H7 (cell line): ENCODE results near the gene MRPS7. TPM values are rescaled to one million over a fixed set of nuclear protein-coding genes. Genes with fewer than 3 reads are reported as not detected.
A peak's percentile ranks its signal among the peaks of the same experiment; 100 is the strongest.
"Not testable (repeated sequence)": the region's sequence is repeated elsewhere in the genome, so short reads cannot be mapped to it uniquely, and the experiment has no call there.

Experiments
- DNase-seq: peaks from one replicate; pipeline ENCODE4 v3.0.0; 2012
- H3K27me3 ChIP-seq: 2 replicates; pipeline ENCODE4 v1.6.0; 2011; ENCODE audit warnings: mild to moderate bottlenecking, low read length; ENCODE audit not compliant: control insufficient read depth, insufficient read depth
- H3K36me3 ChIP-seq: replicated peaks from 2 replicates; pipeline ENCODE4 v1.5.1; 2011; ENCODE audit warnings: low read length; ENCODE audit not compliant: control insufficient read depth, insufficient read depth
- H3K4me3 ChIP-seq: 2 replicates; pipeline ENCODE4 v1.5.1; 2011; ENCODE audit warnings: low read depth, mild to moderate bottlenecking, control low read depth, low read length, moderate library complexity; ENCODE audit not compliant: insufficient read depth
- total RNA-seq: library from RNA; depleted of rRNA; stranded (reverse); fragments of >200 nt; shearing (Covaris generic); gene quantifications from 2 replicates; pipeline ENCODE4 v1.2.3, GENCODE V29; 2014

Gene MRPS7
- total RNA-seq, 1 experiment from 2014 or later = 166 TPM

DNA sequence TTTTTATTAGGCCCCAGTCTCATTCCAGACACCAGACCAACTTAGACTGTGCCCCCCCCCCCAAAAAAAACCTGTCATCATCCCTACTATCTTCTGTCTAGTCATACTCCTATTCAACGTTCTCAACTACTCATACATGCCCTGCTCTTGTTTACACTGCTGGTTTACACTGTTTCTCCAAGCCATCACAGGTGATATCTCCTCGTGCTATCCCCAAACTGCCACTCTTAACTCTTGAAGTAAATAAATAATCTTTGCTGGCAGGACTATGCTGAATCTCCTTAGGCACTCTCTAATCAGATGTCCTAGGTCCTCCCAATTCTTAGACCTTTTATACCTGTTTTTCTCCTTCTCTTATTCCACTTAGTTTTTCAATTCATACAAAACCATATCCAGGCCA is 4.5 kb upstream of the MRPS7 start:
- H3K27me3 ChIP-seq, H3K36me3 ChIP-seq, DNase-seq, H3K4me3 ChIP-seq: not testable (repeated sequence)

GRCh38 chr17:75260641-75261335 is 891 bp upstream of the MRPS7 start:
- Histone ChIP-seq H3K36me3 (peaks cover 13% of the 10 kb centered on the region), H3K27me3 (no peaks in the 10 kb centered on the region), H3K4me3 (peak overlapping the region; percentile 92)
- peak; percentile 64 for DNase-seq

GRCh38 chr17:75262112-75262606 is 480 bp downstream of the MRPS7 start:
- no peak for DNase-seq
- Histone ChIP-seq H3K4me3 (peak overlapping the region; percentile 92), H3K27me3 (no peaks in the 10 kb centered on the region)

GRCh38 chr17:75263055-75263454 is 1.4 kb downstream of the MRPS7 start:
- Histone ChIP-seq H3K4me3 (no peak overlapping the region), H3K27me3 (no peaks in the 10 kb centered on the region), H3K36me3 (peaks cover 23% of the 10 kb centered on the region)
- DNase-seq = no peak

More at GRCh38 chr17:75262112-75262606, 480 bp downstream of the MRPS7 start:
- peaks cover 23% of the 10 kb centered on the region for H3K36me3 ChIP-seq

GRCh38 chr17:75265614-75266315 is 4.1 kb downstream of the MRPS7 start:
- H3K4me3 ChIP-seq = no peak overlapping the region
- 0 out of 2 replicates have a peak, but pooled peaks cover 1% of the 10 kb centered on the region for H3K27me3 ChIP-seq
- DNase-seq = no peak
- H3K36me3 ChIP-seq = peaks cover 23% of the 10 kb centered on the region

DNA sequence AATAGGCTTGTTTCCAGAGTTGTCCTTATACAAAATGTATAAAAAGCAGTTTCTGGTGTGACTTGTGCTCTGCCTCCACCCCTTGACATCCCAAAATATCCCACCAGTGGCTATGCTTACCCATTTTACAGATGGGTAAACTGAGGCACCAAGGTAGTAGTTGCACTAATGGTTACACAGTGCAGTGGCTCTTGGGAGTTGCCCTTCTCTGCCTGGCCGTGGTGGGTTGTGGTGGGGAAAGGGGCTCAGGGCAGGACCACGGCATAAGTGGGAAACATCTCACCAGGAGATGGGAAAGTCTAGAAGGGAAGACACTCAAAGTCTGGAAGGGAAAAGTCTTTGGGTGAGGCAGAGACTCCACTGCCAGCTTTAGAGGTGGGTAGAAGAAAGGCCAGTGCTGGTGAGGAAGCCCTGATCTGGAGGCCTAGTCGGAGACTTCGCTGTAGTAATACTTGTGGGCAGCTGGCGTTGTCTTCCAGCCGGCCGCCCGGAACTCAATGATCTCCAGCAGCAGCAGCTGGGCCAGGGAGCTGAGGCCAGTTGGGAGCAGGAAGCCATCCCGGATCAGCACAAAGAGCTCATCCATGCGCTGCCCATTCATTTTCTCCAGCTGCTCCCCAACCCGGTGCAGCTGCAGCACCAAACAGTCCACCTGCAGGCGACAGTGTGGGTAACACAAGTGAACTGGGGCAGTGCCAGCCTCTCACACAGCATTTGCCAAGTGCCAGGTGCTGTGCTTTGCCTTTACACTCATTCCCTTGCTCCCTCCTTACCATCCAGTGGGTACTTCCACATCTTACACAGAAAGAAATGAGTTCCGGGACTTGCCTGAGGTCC is 4.9 kb downstream of the MRPS7 start:
- Histone ChIP-seq H3K36me3 (peaks cover 23% of the 10 kb centered on the region), H3K27me3 (peaks cover 1% of the 10 kb centered on the region; the same call in 1 of the 2 replicates), H3K4me3 (no peak overlapping the region)
- no peak for DNase-seq

DNA sequence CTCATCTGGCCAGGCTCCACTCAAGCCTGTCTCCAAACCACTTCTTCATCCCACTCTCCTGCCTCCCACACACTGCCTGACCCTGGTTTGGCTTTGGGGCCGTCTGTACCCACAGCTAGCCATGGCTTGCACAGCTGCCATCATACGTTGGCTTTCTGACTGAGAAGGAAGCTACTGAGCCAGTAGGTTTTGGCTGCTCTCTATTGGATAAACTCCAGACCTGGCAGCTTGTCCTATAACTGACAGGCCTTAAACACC is 5.4 kb downstream of the MRPS7 start:
- DNase-seq = no peak
- Histone ChIP-seq H3K4me3 (no peak overlapping the region), H3K27me3 (peaks cover 3% of the 10 kb centered on the region; the same call in 1 of the 2 replicates), H3K36me3 (peaks cover 23% of the 10 kb centered on the region)

- peak; percentile 89 for DNase-seq
- peaks cover 4% of the 10 kb centered on the region; the same call in 1 of the 2 replicates for H3K27me3 ChIP-seq
- H3K36me3 ChIP-seq = peaks cover 23% of the 10 kb centered on the region
- no peak overlapping the region for H3K4me3 ChIP-seq
Observed at GRCh38 chr17:75267411-75268232, 5.9 kb downstream of the MRPS7 start.

- peaks cover 16% of the 10 kb centered on the region for H3K36me3 ChIP-seq
- H3K27me3 ChIP-seq = peaks cover 4% of the 10 kb centered on the region; the same call in 1 of the 2 replicates
Observed at GRCh38 chr17:75269844-75270217, 8.2 kb downstream of the MRPS7 start.

GRCh38 chr17:75270218-75270965 is 8.7 kb downstream of the MRPS7 start:
- Histone ChIP-seq H3K27me3 (peaks cover 4% of the 10 kb centered on the region; the same call in 1 of the 2 replicates), H3K36me3 (peaks cover 16% of the 10 kb centered on the region), H3K4me3 (peak overlapping the region; percentile 83)
- peak; percentile 87 for DNase-seq

More at GRCh38 chr17:75269844-75270217, 8.2 kb downstream of the MRPS7 start:
- H3K4me3 ChIP-seq = peak overlapping the region; percentile 83
- DNase-seq = no peak

GRCh38 chr17:75270966-75271232 is 9.2 kb downstream of the MRPS7 start, which contains the start of gene MIF4GD:
Gene MIF4GD, minus strand, starts transcription at chr17:75271231. Its CDS starts 1,036 bp downstream, at chr17:75270195.
- peaks cover 11% of the 10 kb centered on the region for H3K36me3 ChIP-seq
- H3K27me3 ChIP-seq = peaks cover 4% of the 10 kb centered on the region; the same call in 1 of the 2 replicates
- DNase-seq = no peak
- H3K4me3 ChIP-seq = peak within 1 kb of the TSS; percentile 83

GRCh38 chr17:75271233-75271954 is 9.7 kb downstream of the MRPS7 start:
- Histone ChIP-seq H3K27me3 (peaks cover 4% of the 10 kb centered on the region; the same call in 1 of the 2 replicates), H3K36me3 (peaks cover 7% of the 10 kb centered on the region), H3K4me3 (peak overlapping the region; percentile 80)
- peak; percentile 99 for DNase-seq
